ENCODE measurements around the gene SF3B6.
"Not testable (repeated sequence)": the region's sequence is repeated elsewhere in the genome, so short reads cannot be mapped to it uniquely, and the experiment has no call there.

The SF3B6 gene

DNA sequence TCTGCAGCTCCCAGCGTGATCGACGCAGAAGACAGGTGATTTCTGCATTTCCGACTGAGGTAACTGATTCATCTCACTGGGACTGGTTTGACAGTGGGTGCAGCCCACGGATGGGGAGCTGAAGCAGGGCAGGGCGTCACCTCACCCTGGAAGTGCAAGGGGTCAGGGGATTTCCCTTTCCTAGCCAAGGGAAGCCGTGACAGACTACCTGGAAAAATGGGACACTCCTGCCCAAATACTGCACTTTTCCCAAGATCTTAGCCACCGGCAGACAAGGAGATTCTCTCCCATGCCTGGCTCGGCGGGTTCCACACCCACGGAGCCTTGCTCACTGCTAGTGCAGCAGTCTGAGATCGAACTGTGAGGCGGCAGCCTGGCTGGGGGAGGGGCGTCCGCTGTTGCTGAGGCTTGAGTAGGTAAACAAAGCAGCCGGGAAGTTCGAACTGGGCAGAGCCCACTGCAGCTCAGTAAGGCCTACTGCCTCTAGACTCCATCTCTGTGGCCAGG, 19.1 kb upstream of the SF3B6 start:
- not testable (repeated sequence) for DNase-seq (ENCODE audit: extremely low read depth in 1 of 2, low read depth in 1 of 2)

DNA sequence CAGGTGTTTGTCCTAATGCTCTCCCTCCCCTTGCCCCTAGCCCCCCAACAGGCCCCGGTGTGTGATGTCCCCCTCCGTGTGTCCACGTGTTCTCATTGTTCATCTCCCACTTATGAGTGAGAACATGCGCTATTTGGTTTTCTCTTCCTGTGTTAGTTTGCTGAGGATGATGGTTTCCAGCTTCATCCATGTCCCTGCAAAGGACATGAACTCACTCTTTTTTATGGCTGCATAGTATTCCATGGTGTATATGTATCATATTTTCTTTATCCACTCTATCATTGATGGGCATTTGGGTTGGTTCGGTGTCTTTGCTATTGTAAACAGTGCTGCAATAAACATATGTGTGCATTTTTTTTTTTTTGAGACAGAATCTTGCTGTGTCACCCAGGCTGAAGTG, 17.1 kb upstream of the SF3B6 start:
- DNase-seq (ENCODE audit: extremely low read depth in 1 of 2, low read depth in 1 of 2): not testable (repeated sequence)

DNA sequence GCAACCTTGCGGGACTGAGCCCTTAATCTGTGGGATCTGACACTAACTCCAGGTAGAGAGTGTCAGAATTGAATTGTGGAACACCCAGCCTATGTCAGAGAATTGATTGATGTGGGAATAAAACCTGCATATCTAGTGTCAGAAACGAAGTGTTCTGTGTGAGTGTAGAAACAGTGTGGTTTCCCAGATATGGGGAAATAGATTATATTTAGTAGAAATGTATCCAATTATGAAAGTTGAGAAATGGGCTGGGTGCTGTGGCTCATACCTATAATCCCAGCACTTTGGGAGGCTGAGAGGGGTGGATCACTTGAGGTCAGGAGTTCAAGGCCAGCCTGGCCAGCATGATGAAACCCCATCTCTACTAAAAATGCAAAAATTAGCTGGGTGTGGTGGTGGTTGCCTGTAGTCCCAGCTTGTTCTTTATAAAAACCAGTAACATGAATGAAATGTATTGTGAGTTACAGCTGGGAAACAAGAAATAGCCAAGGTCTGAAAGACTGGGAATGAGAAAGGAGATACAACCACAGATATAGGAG, 12.8 kb upstream of the SF3B6 start:
- DNase-seq (ENCODE audit: extremely low read depth in 1 of 2, low read depth in 1 of 2): no peak

DNA sequence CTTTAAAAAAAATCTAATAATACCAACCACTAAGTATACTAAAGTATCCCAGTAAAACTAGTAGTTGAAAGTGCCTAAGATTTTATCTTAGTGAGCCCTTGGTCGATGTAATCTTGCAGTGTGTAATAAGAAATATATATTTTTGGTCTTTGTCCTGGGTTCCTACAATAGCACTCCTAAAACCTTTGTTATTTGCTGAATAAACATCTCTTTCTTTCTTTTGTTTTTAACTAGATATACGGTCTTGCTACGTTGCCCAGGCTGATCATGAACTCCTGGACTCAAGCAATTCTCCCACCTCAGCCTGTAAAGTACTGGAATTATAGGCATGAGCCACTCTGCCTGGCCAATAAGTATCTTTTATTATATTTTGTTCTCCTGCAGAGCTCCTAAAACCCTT, 10.9 kb upstream of the SF3B6 start:
- DNase-seq (ENCODE audit: extremely low read depth in 1 of 2, low read depth in 1 of 2): no peak

DNA sequence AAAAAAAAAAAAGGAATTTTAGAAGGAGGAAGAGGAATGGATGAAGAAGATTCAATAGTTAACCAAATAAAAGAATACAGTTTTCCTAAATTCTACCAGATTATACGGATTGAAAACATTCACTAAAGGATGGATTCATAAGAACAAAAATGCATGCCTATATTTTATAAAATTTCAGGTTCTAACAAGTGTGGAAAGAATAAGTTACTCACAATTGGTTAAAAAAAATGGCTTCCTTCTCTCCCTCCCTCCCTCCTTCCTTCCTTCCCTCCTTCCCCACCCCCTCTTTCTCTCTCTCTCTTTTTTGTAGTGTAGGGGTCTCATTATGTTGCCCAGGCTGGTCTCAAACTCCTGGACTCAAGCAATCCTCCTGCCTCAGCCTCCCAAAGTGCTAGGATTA, 10.1 kb upstream of the SF3B6 start:
- no peak for DNase-seq (ENCODE audit: extremely low read depth in 1 of 2, low read depth in 1 of 2)

DNA sequence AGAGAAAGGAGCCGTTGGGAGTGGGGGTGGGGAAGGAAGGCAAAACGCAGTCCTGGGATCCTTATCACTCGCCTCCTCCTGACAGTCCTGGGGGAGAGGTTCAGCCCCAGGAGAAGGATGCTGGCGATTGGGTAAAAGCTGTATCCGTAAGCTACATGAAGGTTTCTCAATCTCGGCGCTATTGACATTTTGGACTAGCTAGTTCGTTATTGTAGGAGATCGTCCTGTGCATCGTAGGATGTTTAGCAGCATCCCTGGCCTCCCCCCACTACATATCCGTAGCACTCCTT, 9.0 kb upstream of the SF3B6 start:
- DNase-seq (ENCODE audit: extremely low read depth in 1 of 2, low read depth in 1 of 2): no peak

DNA sequence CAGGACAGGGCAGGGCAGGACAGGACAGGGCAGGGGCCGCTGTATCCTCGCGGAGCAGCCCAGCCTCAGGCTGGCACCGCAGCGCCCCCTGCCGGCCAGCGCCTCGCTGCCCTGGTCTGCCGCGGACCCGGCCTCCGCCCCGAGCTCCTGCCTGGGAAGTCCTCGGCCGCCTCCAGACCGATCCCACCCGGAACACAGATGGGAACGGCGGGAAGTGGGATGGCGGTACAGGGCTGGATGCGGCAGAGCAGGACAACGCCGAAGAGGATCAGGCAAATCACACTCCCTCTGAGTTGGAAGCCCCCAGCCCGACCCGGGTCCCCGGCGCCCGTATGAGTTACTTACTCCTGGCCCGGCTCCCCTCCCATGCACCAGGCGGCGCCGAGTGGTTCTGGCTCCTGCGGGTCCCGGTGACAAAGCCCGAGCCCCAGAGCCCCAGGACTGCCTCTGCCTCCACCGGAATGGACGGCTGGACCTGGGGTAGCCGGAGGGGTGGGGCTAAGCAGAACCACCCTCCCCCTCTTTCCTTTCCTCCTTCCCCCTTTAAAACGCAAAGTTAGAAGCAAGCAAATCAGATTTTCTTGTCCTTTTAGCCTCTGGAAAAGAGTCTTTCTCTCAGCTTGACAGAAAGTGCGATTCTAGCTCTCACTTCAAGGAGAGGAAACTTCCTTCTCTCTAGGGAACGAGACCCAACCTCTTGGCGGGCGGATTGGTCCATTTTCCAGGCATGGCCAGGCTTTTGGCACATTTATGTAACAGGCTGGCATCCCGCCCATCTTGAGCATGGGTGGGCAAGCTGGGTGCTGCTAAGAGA, 8.5 kb upstream of the SF3B6 start, which contains the start of gene TP53I3:
TP53I3 (minus strand) TSS at position 449 of the 814 bp plus-strand sequence. CDS start 508 bp downstream, outside the sequence.
- DNase-seq (ENCODE audit: extremely low read depth in 1 of 2, low read depth in 1 of 2): peak; percentile 54 to 68

DNA sequence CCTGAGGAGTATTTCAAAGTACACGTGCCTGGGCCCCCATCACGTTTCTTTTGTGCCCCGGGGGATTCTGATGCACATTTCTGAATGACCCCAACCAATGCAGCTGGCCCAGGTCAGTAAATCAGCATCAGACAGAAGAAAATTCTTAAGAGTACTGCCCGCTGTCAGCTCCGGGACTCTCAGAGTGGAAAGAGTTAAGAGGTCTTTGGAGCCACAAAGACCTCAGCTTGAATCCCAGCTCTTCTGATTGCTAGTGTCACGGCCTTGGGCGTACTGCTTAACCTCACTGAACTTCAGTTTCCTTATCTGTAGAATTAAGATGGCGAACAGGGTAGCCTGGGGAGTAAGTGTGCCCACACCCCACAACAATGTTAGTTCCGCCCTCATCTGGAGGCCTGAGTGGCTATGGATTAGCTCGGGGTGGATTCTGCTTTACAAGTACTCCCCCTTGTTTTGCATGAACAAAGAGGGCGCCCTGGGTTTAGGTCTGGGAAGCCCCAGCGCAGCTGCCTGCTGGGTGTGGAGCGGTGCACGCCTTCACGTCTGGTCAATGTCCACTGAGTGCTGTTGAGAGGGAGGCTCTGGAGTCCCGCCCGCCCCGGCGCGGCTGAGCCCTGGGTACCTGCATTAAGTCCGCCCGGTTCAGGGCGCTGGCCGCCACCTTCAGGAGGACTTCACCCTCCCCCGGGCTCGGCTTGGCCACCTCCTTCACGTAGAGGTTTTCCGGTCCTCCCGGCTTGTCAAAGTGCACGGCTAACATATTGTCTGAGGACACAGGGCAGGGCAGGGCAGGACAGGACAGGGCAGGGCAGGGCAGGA, 7.7 kb upstream of the SF3B6 start:
- no peak for DNase-seq (ENCODE audit: extremely low read depth in 1 of 2, low read depth in 1 of 2)

DNA sequence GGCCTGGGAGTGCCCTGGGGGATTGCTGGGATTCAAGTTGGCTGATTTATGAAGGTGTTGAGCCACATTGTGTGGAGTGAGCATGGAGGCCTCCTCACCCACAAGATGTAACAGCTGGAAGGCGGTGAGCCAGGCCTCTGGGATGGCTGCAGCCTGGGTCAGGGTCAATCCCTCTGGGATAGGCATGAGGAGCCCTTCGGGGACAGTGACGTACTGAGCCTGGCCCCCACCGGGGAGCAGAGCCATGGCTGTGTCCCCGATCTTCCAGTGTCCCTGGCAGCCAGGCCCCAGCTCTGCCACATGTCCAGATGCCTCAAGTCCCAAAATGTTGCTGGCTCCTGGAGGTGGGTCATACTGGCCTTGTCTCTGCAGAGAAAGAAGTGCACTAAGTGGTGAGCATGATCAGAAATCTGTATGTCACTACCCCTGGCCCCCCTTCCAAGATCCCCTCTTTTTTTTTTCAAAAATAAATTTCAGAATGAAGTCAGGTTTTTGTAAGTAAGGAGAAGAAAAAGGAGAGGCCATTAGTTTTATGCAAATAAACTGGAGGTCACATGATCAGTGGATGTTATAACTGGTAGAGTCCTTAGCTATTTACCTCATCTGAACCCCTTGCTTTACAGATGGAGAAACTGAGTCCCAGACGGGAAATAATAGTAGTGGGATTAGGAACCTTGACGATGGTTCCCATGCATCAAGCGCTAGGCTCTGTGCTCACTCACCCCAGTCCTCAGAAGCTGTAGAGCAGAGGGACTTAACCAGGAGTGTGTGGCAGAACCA, 6.9 kb upstream of the SF3B6 start:
- no peak for DNase-seq (ENCODE audit: extremely low read depth in 1 of 2, low read depth in 1 of 2)

DNA sequence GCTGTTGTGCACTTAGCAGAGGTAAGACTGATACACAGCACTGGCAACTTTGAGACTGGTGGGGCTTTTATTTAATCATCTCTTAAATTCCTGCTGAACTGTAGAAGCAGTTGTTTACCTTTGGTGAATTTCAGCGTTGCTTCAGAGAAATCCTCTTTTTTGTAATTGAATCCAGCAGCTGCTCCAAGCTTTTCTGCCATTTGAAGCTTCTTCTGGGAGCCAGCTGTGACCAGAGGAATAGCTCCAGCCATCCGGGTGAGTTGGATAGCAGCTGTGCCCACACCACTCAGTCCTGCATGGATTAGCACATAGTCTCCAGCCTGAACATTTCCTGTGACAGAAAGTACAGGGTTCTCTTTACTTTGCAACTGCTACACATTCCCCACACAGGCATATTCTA, 4.6 kb upstream of the SF3B6 start:
- no peak for DNase-seq (ENCODE audit: extremely low read depth in 1 of 2, low read depth in 1 of 2)

DNA sequence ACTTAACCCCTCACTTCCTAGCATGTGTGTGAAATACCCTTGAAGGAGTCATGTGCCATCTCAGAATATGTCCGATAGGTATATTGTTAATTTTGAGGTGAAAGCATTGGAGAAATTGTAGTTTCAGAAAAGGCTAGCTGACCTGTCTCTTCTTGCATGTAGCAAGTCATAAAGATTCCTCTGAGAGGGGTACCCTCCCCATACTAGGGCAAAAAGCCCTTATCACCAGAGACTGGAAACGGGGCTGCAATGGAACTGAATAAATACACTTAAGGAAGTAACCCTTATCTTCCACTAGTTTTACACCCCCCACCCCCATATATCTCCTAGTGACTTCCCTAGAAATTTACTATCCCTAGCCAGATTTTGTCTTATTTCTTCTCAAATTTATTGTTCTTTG, 1.8 kb upstream of the SF3B6 start:
- DNase-seq (ENCODE audit: extremely low read depth in 1 of 2, low read depth in 1 of 2): no peak

DNA sequence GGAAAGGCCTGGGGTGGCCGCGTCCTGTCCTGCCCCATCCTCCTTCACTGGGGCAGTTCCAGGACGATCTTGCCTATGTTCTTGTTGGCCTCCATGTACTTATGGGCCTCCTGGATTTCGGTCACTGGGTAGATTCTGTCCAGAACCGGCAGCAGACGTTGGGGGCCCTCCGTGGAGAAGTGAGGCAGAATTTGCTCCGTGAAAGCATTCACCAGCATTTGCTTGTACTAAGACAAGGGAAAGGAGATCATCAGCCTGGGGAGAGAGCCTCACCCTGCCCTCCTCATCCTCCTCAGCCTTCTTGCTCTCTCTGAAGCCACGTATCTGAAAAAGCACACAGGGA, 1.4 kb upstream of the SF3B6 start:
- no peak for DNase-seq (ENCODE audit: extremely low read depth in 1 of 2, low read depth in 1 of 2)

DNA sequence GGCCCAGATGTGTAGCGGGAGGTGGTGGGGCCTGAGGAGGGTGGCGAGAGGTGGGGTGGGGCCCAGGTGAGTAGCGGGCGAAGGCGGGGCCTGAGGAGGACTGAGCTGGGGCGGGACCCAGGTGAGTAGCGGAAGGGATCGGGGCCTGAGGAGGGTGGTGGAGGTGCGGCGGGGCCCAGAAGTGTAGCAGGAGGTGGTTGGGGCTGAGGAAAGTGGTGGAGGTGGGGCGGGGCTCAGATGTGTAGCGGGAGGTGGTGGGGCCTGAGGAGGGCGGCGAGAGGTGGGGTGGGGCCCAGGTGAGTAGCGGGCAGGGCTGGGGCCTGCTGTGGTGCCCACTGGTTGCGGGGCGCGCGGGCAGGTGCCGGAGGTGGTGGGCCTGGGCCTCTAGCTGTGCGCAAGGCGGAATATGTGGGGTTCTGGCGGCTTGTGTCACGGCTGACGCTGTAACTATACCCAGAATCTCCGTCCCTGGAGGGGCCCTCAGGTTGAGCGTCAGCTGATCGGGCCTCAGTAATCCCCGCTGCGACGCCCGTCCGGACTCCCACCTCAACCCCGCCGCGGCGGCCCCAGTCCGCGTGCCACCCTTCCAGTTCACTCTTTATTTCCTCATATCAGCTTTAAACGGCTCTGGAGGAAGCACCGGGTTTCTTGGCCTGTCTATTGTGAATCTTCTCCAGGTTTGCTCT, 866 bp upstream of the SF3B6 start:
- DNase-seq (ENCODE audit: extremely low read depth in 1 of 2, low read depth in 1 of 2): peak in 1 of 2 donors; percentile 14

DNA sequence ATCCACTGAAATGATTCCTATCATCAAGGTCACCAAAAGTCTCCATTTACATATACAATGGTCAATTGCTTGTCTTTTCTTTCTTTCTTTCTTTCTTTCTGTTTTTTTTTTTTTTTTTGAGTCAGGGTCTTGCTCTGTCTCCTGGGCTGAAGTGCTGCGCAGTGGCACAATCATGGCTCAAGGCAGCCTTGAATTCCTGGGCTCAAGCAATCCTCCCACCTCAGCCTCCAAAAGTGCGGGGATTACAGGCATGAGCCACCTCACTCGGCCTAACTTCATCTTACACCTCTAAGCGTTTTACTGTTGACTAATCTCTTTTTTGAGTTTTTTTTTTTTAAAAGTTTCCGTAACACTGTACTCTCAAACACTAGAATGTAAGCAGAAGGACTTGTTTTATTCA, 867 bp downstream of the SF3B6 start:
- no peak for DNase-seq (ENCODE audit: extremely low read depth in 1 of 2, low read depth in 1 of 2)

DNA sequence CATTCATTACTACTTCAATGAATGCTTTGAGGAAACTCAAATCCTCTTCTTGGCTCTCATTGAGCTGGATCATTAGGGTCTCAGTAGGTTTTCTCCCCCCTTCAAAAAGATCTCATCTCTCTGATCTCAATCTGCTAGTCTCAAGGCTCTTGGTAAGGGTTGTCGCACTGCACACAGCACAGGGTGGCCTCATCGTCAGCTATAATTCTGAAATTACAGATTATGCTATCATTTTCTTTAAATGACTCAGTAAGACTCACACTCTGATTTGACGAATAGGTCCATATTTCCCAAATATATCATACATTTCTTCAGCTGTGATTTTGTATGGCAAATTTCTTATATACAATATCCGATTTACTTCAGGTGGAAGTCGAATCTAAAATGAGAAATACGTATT, 2.3 kb downstream of the SF3B6 start:
- DNase-seq (ENCODE audit: extremely low read depth in 1 of 2, low read depth in 1 of 2): no peak

DNA sequence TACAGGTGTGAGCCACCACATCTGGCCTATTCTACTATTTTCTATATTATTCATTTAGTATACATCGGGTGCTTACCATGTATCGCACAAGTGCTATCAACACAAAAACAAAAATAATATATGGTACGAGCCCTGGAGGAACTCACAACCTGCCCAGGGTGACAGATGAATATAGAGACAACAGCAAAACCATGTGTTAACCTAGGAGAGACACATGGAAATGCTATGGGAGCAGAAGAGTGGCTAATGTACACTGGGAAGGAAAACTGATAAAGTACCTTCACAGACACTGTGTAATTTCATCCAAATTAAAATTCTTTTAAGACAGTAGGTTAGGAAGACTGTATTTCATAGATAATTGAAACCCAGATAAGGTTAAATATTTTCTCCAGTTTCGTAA, 3.9 kb downstream of the SF3B6 start:
- no peak for DNase-seq (ENCODE audit: extremely low read depth in 1 of 2, low read depth in 1 of 2)

DNA sequence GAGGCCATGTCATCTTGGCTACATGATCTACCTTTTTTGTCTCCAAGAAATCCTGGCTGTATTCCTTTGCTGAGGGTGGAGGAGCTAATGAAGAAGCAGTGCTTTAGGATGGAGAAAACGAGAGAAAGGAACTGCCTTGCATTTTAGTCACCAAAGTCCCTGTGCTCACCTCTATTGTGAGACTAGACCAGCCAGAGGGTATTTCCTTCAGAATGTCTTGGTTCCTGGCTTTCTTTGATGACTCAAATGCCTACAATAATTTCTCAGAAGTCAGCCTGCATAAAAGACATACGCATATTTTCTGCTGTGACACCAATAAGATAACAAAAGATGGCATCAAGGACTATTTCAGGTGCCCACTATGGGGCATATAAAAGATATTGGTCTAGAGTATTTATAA, 10.8 kb downstream of the SF3B6 start:
- DNase-seq (ENCODE audit: extremely low read depth in 1 of 2, low read depth in 1 of 2): no peak

DNA sequence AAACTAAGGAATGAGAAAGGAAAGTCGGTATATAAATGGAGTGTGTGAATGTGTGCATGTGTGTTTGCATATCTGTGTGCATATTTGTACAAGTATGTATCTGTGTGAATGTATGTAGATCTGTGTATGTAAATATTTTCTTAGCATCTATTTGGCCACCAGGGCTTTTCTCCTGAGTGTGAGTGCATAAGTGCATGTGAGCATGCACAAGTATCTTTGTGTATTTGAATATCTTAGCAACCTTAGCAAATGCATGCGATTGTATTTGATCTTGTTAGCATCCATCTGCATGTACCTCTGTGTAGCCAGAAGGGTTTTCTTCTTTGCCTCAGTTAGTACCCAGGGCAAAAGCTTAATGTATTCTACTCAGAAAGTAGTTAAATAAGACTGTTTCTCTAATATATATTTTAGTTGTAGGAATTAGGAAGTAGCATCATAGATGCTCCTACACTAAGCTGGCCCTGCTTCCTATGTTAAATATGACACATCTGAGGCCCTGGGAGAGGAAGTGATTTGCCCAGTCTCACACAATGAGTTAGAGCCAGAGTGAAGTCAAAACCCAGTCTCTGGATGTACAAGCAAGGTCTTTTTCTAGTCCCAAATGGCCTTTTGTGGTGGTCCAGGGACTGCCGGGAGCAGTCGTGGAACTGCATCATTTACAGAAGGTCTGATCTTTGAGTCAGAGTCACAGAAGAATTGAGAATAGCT, 17.4 kb downstream of the SF3B6 start:
- no peak for DNase-seq (ENCODE audit: extremely low read depth in 1 of 2, low read depth in 1 of 2)

DNA sequence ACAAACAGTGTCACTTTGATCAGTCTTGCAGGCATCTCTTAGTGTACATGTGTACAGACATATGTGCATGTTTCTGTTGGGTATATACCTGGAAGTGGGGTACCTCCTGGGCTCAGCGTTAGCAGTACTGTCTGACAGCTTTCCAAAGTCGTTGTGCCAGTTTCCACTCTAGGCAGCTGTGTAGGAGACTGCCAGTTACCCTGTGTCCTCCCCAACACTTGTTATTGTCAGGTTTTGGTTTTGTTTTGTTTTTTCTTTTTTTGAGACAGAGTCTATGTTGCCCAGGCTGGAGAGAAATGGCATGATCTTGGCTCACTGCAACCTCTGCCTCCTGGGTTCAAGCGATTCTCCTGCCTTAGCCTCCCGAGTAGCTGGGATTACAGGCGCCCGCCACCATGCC, 20.4 kb downstream of the SF3B6 start:
- DNase-seq (ENCODE audit: extremely low read depth in 1 of 2, low read depth in 1 of 2): no peak

All from stimulated activated CD8-positive, alpha-beta memory T cell treated with anti-CD3 and anti-CD28 coated beads, Interleukin-7, amount 100 ng/mL, for 48 hours (primary cell).